GM12878 (cell line): Measurements from ENCODE around the gene CDC42BPA. TPM values are rescaled to one million over a fixed set of nuclear protein-coding genes. Genes with fewer than 3 reads are reported as not detected.

Experiments used
- ATAC-seq: fragments of 200-7000 bp; cut with Tn5 transposase; 3 replicates; pipeline ENCODE4 v1.9.1; 2020; ENCODE audit warnings: mild to moderate bottlenecking, moderate library complexity
- BruUV-seq: library from RNA; stranded (reverse); fragments of 400-500 nt; replicated peaks from 2 replicates; lab custom pipeline; 2021; lab: Mats Ljungman, UMichigan
- CTCF ChIA-PET: fragments of 300-600 bp; sonication (Branson Sonifier 250); formaldehyde crosslinking; extraction: SDS; loops from one replicate; lab custom pipeline; 2021; ENCODE audit warnings: inconsistent platforms; lab: Yijun Ruan, JAX
- POLR2A ChIA-PET: fragments of 350-600 bp; formaldehyde crosslinking; extraction: SDS; loops from one replicate; lab custom pipeline; 2021; ENCODE audit warnings: inconsistent platforms; lab: Charles Lee
- RAD21 ChIA-PET: fragments of 300-600 bp; sonication (Branson Sonifier 250); formaldehyde crosslinking; loops from one replicate; lab custom pipeline; 2023; ENCODE audit warnings: antibody characterized with exemption; ENCODE audit not compliant: unreplicated experiment; lab: Charles Lee
- SMC1A ChIA-PET: fragments of 300-600 bp; sonication (Branson Sonifier 250); formaldehyde crosslinking; loops from one replicate; lab custom pipeline; 2023; ENCODE audit not compliant: unreplicated experiment, uncharacterized antibody; lab: Charles Lee
- DNase-seq: peaks from one replicate; pipeline ENCODE4 v3.0.0-alpha.2; 2011; ENCODE audit warnings: low read depth, low spot score
- FAIRE-seq: peaks from 3 replicates; lab custom pipeline; 2011; peaks lifted over from hg19 to GRCh38; lab: Jason Lieb, UNC
- H2AFZ ChIP-seq: 2 replicates; pipeline ENCODE4 v1.6.0; 2011; ENCODE audit warnings: low read depth, low read length, control low read depth; ENCODE audit not compliant: control insufficient read depth
- H3K27ac ChIP-seq: 2 replicates; pipeline ENCODE4 v1.5.1; 2011; ENCODE audit warnings: control low read depth; ENCODE audit not compliant: control insufficient read depth, insufficient read depth
- H3K27me3 ChIP-seq, 2 experiments: replicated peaks in 1 of 2; 2 replicates each; pipeline versions ENCODE4 v1.6.0 to v1.6.1; 2011; ENCODE audit warnings: low read length in 1 of 2; ENCODE audit not compliant: control insufficient read depth in 2 of 2, insufficient read depth in 2 of 2
- H3K36me3 ChIP-seq, 2 experiments: 2 replicates each; pipeline ENCODE4 v1.5.1; 2011; ENCODE audit warnings: low read length in 1 of 2; ENCODE audit not compliant: control insufficient read depth in 2 of 2, insufficient read depth in 2 of 2
- H3K4me1 ChIP-seq: 2 replicates; pipeline ENCODE4 v1.6.1; 2011; ENCODE audit warnings: mild to moderate bottlenecking, low read length, moderate library complexity, mixed read lengths; ENCODE audit not compliant: control insufficient read depth, insufficient read depth
- H3K4me2 ChIP-seq: 2 replicates; pipeline ENCODE4 v1.6.0; 2011; ENCODE audit warnings: control low read depth; ENCODE audit not compliant: control insufficient read depth, insufficient read depth
- H3K4me3 ChIP-seq: fragments of 200-600 bp; sonication (generic); 2 replicates; pipeline ENCODE4 v1.5.1; 2016
- H3K79me2 ChIP-seq: 2 replicates; pipeline ENCODE4 v1.6.0; 2011; ENCODE audit warnings: low read length; ENCODE audit not compliant: control insufficient read depth, insufficient read depth
- H3K9ac ChIP-seq: 2 replicates; pipeline ENCODE4 v1.8.0; 2011; ENCODE audit warnings: low read length, control low read depth, mixed read lengths; ENCODE audit not compliant: control insufficient read depth, insufficient read depth
- H3K9me3 ChIP-seq: replicated peaks from 3 replicates; pipeline ENCODE4 v1.5.1; 2011; ENCODE audit warnings: mild to moderate bottlenecking, low read length; ENCODE audit not compliant: control insufficient read depth, insufficient read depth
- H4K20me1 ChIP-seq: 2 replicates; pipeline ENCODE4 v1.6.0; 2011; ENCODE audit not compliant: control insufficient read depth, insufficient read depth
- CHD4 ChIP-seq: fragments of 200-600 bp; sonication (generic); IDR thresholded peaks from 2 replicates; pipeline ENCODE4 v1.6.1; 2016; ENCODE audit warnings: mild to moderate bottlenecking
- E4F1 ChIP-seq: fragments of 450-650 bp; IDR thresholded peaks from 2 replicates; pipeline ENCODE4 v1.6.1; 2018; ENCODE audit warnings: borderline replicate concordance, mild to moderate bottlenecking; ENCODE audit not compliant: partially characterized antibody
- HDAC2 ChIP-seq: fragments of 200-600 bp; sonication (generic); IDR thresholded peaks from 2 replicates; pipeline ENCODE4 v1.6.1; 2017
- NR2C1 ChIP-seq: fragments of 450-650 bp; IDR thresholded peaks from 2 replicates; pipeline ENCODE4 v1.6.1; 2017; ENCODE audit warnings: antibody characterized with exemption, mild to moderate bottlenecking, moderate library complexity
- PML ChIP-seq: IDR thresholded peaks from 2 replicates; pipeline ENCODE4 v1.6.1; 2012; ENCODE audit warnings: low read length, inconsistent platforms
- POLR2A ChIP-seq: IDR thresholded peaks from 2 replicates; pipeline ENCODE4 v1.6.1; 2011; ENCODE audit warnings: low read depth, mild to moderate bottlenecking, low read length
- ZBED1 ChIP-seq: IDR thresholded peaks from 2 replicates; pipeline ENCODE4 v1.6.1; 2016; ENCODE audit warnings: borderline replicate concordance
- ZBTB4 ChIP-seq: fragments of 450-650 bp; formaldehyde crosslinking; IDR thresholded peaks from 2 replicates; pipeline ENCODE4 v1.4.0; 2022; ENCODE audit warnings: mild to moderate bottlenecking, moderate library complexity
- ZNF384 ChIP-seq: IDR thresholded peaks from 2 replicates; pipeline ENCODE4 v1.6.1; 2012; ENCODE audit warnings: low read depth, mild to moderate bottlenecking, low read length, improper control_type of control experiment, borderline replicate concordance
- ZNF622 ChIP-seq: fragments of 450-650 bp; IDR thresholded peaks from 2 replicates; pipeline ENCODE4 v1.6.1; 2017; ENCODE audit warnings: mild to moderate bottlenecking, inconsistent platforms
- WGBS: methylation state at CpG from one replicate; pipeline ENCODE4 v1.1.6; 2016; ENCODE audit warnings: low lambda C conversion rate; ENCODE audit not compliant: insufficient replicate concordance, insufficient coverage; ENCODE audit errors: missing lambda C conversion rate; 5-methylcytosine and 5-hydroxymethylcytosine counted together
- in situ Hi-C: fragments of 300-500 bp; cut with MboI; formaldehyde crosslinking; loops from 9 replicates; pipeline ENCODE4 v1.14.3; 2018; ENCODE audit warnings: mixed read lengths
- intact Hi-C: fragments of 100-400 bp; cut with micrococcal nuclease; formaldehyde crosslinking; loops from one replicate; pipeline ENCODE4 v1.14.2; 2022; ENCODE audit not compliant: unreplicated experiment
- polyA plus RNA-seq, 11 experiments: library from polyadenylated mRNA; depleted of rRNA in 4 of 11; unstranded in 6 of 11; stranded (reverse) in 5 of 11; fragments of >200 nt; fragmentation: Nextera tagmentation in 4 of 11; fragmentation: Illumina TruSeq in 1 of 11; extraction: Ambion mirVana in 4 of 11; extraction: Trizol in 1 of 11; gene quantifications; 1 replicate in 1 of 11; 2 replicates in 10 of 11; pipeline versions ENCODE4 v1.2.1 to v1.2.3, GENCODE V29; 2011 to 2016; ENCODE audit warnings: inconsistent platforms in 2 of 11, missing spikeins in 2 of 11, low read depth in 1 of 11
- total RNA-seq, 4 experiments: library from RNA; depleted of rRNA in 3 of 4; stranded (reverse); fragments of >200 nt in 3 of 4; fragmentation: Illumina TruSeq in 1 of 4; extraction: Trizol in 1 of 4; gene quantifications; 2 replicates each; pipeline versions ENCODE4 v1.2.1 to v1.2.3, GENCODE V29; 2013 to 2021
- TF ChIP-seq, protein P1 (sequence below): fragments of 150-350 bp; IDR thresholded peaks from 2 replicates; pipeline ENCODE4 v1.6.1; 2014; ENCODE audit warnings: mild to moderate bottlenecking, low read depth, low read length

CDC42BPA gene
- total and polyA plus RNA-seq, 10 of the 15 experiments (the other 5 are each of a cell fraction or from before 2014, with no cell fraction given): 0.02 to 0.52 (median 0.10) TPM

DNA sequence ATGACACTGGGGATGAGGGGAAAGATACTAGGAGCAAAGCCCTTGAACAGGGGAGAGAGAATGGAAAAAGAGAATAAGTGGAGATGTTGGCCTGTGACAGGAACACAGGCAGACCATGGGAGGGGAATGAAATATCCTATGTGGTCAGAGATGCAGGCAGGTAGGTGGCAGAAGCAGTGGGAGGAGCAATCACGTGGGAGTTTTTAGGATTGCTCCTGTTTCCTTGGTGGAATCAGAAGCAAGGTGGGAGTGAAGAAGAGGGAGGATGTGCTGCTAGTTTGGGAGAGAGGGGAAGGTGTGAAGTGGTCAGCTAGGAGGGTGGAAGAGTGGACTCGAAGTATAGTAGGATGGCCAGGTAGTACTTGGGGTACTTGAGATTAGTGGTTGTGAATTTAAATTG lies 46.4 kb upstream of the CDC42BPA start (continued):
- TF ChIP-seq, protein P1, sequence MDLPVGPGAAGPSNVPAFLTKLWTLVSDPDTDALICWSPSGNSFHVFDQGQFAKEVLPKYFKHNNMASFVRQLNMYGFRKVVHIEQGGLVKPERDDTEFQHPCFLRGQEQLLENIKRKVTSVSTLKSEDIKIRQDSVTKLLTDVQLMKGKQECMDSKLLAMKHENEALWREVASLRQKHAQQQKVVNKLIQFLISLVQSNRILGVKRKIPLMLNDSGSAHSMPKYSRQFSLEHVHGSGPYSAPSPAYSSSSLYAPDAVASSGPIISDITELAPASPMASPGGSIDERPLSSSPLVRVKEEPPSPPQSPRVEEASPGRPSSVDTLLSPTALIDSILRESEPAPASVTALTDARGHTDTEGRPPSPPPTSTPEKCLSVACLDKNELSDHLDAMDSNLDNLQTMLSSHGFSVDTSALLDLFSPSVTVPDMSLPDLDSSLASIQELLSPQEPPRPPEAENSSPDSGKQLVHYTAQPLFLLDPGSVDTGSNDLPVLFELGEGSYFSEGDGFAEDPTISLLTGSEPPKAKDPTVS: no peak

DNA sequence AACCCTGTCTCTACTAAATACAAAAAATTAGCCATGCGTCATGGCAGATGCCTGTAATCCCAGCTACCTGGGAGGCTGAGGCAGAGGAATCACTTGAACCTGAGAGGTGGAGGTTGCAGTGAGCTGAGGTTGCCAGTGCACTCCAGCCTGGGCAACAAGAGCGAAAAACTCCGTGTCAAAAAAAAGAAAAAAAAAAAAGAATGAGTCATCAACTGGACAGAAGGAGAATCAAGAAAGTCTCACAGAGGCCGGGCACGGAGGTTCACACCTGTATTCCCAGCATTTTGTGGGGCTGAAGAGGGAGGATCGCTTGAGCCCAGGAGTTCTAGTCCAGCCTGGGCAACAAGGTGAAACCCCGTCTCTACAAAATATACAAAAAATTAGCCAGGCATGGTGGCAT lies 45.5 kb upstream of the CDC42BPA start:
- Histone ChIP-seq H3K4me1 (no peaks in the 10 kb centered on the region), H2AFZ (no peak overlapping the region), H3K79me2 (no peaks in the 10 kb centered on the region), H3K9me3 (no peaks in the 10 kb centered on the region), H3K4me3 (no peak overlapping the region), H3K9ac (no peak overlapping the region), H4K20me1 (no peaks in the 10 kb centered on the region), H3K27me3 (no peaks in the 10 kb centered on the region), H3K4me2 (no peak overlapping the region), H3K36me3 (no peaks in the 10 kb centered on the region), H3K27ac (no peak overlapping the region)
- DNase-seq: no peak
- CTCF ChIA-PET: no interaction called here
- intact Hi-C loops (no loop called here), in situ Hi-C loops (no loop called here)
- POLR2A ChIA-PET: no interaction called here
- TF ChIP-seq POLR2A (no peak), PML (no peak), CHD4 (no peak), HDAC2 (no peak), ZNF384 (no peak), ZNF622 (no peak), NR2C1 (no peak), ZBED1 (no peak), ZBTB4 (CRISPR knock-in tag) (no peak), E4F1 (no peak)
- BruUV-seq: no TSS peak
- SMC1A ChIA-PET: no interaction called here
- WGBS: 55% methylated on average over 6 of the region's 7 CpGs
- FAIRE-seq: no peak
- RAD21 ChIA-PET: no interaction called here
- no peak for ATAC-seq
